ENCODE data around the gene SLC25A39. TPM values are rescaled to one million over a fixed set of nuclear protein-coding genes. Genes with fewer than 3 reads are reported as not detected.

SLC25A39 gene
- total and polyA plus RNA-seq, 2 of the 13 experiments (the other 11 are each of a cell fraction or from before 2014, with no cell fraction given): 144 to 151 TPM

DNA sequence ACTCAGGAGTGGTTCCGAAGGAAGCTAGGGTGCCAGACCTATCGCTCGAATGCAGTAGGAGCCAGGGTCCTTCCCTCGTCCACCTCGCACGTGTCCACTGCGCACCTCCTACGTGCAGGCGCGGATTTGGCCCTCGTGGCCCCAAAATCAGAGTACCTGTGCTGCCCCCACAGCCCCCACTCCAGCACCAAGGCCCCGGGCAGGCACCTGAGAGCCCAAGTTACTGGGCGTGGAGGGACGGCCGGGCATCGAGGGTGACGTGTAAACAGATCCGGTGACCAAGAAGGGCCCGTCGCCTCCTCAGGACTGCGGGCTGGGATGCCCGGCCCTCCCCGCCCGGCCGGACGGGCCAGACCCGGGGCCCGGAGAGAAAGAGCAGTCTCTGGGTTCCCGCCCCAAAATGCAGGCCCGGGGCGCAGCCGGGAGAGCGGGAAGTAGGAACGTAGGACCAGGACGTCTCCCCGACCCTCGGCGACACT, 492 bp downstream of the SLC25A39 start (continued):
- TF ChIP-seq, protein P1, sequence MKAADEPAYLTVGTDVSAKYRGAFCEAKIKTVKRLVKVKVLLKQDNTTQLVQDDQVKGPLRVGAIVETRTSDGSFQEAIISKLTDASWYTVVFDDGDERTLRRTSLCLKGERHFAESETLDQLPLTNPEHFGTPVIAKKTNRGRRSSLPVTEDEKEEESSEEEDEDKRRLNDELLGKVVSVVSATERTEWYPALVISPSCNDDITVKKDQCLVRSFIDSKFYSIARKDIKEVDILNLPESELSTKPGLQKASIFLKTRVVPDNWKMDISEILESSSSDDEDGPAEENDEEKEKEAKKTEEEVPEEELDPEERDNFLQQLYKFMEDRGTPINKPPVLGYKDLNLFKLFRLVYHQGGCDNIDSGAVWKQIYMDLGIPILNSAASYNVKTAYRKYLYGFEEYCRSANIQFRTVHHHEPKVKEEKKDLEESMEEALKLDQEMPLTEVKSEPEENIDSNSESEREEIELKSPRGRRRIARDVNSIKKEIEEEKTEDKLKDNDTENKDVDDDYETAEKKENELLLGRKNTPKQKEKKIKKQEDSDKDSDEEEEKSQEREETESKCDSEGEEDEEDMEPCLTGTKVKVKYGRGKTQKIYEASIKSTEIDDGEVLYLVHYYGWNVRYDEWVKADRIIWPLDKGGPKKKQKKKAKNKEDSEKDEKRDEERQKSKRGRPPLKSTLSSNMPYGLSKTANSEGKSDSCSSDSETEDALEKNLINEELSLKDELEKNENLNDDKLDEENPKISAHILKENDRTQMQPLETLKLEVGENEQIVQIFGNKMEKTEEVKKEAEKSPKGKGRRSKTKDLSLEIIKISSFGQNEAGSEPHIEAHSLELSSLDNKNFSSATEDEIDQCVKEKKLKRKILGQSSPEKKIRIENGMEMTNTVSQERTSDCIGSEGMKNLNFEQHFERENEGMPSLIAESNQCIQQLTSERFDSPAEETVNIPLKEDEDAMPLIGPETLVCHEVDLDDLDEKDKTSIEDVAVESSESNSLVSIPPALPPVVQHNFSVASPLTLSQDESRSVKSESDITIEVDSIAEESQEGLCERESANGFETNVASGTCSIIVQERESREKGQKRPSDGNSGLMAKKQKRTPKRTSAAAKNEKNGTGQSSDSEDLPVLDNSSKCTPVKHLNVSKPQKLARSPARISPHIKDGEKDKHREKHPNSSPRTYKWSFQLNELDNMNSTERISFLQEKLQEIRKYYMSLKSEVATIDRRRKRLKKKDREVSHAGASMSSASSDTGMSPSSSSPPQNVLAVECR (CRISPR knock-in tag; IDR thresholded peaks at IDR 0.05; ENCODE audit: borderline replicate concordance): no peak; the same call in 1 of the 2 replicates
- TF ChIP-seq SIX4 (CRISPR knock-in tag; IDR thresholded peaks at IDR 0.05) (no peak), NFATC3 (CRISPR knock-in tag; IDR thresholded peaks at IDR 0.05) (no peak), ZSCAN25 (CRISPR knock-in tag; IDR thresholded peaks at IDR 0.05) (no peak), NFKBIZ (CRISPR knock-in tag; IDR thresholded peaks at IDR 0.05) (no peak), ZNF460 (CRISPR knock-in tag; IDR thresholded peaks at IDR 0.05; ENCODE audit: borderline replicate concordance) (no peak), KDM6A (CRISPR knock-in tag; IDR thresholded peaks at IDR 0.05; ENCODE audit: low read depth) (no peak), KDM2A (CRISPR knock-in tag; IDR thresholded peaks at IDR 0.05; ENCODE audit: borderline replicate concordance, low read depth) (peak; percentile 17; the same call in 1 of the 2 replicates), ZNF225 (CRISPR knock-in tag; IDR thresholded peaks at IDR 0.05) (no peak; the same call in 1 of the 2 replicates), CEBPB (IDR thresholded peaks at IDR 0.05; ENCODE audit: borderline replicate concordance, low read depth, low read length) (no peak), ARID2 (CRISPR knock-in tag; IDR thresholded peaks at IDR 0.05; ENCODE audit: borderline replicate concordance) (no peak), ZMYM4 (CRISPR knock-in tag; IDR thresholded peaks at IDR 0.05) (0 out of 2 replicates have a peak, but pooled peaks have one; percentile 20)
- TF ChIP-seq, protein P2, sequence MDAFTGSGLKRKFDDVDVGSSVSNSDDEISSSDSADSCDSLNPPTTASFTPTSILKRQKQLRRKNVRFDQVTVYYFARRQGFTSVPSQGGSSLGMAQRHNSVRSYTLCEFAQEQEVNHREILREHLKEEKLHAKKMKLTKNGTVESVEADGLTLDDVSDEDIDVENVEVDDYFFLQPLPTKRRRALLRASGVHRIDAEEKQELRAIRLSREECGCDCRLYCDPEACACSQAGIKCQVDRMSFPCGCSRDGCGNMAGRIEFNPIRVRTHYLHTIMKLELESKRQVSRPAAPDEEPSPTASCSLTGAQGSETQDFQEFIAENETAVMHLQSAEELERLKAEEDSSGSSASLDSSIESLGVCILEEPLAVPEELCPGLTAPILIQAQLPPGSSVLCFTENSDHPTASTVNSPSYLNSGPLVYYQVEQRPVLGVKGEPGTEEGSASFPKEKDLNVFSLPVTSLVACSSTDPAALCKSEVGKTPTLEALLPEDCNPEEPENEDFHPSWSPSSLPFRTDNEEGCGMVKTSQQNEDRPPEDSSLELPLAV (CRISPR knock-in tag; conservative IDR thresholded peaks at IDR 0.05; ENCODE audit: low read depth): no peak
- TF ChIP-seq, protein P3, sequence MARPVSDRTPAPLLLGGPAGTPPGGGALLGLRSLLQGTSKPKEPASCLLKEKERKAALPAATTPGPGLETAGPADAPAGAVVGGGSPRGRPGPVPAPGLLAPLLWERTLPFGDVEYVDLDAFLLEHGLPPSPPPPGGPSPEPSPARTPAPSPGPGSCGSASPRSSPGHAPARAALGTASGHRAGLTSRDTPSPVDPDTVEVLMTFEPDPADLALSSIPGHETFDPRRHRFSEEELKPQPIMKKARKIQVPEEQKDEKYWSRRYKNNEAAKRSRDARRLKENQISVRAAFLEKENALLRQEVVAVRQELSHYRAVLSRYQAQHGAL (CRISPR knock-in tag; IDR thresholded peaks at IDR 0.05; ENCODE audit: not compliant biosample characterization): no peak
- TF ChIP-seq, protein P4, sequence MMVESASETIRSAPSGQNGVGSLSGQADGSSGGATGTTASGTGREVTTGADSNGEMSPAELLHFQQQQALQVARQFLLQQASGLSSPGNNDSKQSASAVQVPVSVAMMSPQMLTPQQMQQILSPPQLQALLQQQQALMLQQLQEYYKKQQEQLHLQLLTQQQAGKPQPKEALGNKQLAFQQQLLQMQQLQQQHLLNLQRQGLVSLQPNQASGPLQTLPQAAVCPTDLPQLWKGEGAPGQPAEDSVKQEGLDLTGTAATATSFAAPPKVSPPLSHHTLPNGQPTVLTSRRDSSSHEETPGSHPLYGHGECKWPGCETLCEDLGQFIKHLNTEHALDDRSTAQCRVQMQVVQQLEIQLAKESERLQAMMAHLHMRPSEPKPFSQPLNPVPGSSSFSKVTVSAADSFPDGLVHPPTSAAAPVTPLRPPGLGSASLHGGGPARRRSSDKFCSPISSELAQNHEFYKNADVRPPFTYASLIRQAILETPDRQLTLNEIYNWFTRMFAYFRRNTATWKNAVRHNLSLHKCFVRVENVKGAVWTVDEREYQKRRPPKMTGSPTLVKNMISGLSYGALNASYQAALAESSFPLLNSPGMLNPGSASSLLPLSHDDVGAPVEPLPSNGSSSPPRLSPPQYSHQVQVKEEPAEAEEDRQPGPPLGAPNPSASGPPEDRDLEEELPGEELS (CRISPR knock-in tag; IDR thresholded peaks at IDR 0.05): peak; percentile 10; the same call in 1 of the 2 replicates
- TF ChIP-seq, protein P5, sequence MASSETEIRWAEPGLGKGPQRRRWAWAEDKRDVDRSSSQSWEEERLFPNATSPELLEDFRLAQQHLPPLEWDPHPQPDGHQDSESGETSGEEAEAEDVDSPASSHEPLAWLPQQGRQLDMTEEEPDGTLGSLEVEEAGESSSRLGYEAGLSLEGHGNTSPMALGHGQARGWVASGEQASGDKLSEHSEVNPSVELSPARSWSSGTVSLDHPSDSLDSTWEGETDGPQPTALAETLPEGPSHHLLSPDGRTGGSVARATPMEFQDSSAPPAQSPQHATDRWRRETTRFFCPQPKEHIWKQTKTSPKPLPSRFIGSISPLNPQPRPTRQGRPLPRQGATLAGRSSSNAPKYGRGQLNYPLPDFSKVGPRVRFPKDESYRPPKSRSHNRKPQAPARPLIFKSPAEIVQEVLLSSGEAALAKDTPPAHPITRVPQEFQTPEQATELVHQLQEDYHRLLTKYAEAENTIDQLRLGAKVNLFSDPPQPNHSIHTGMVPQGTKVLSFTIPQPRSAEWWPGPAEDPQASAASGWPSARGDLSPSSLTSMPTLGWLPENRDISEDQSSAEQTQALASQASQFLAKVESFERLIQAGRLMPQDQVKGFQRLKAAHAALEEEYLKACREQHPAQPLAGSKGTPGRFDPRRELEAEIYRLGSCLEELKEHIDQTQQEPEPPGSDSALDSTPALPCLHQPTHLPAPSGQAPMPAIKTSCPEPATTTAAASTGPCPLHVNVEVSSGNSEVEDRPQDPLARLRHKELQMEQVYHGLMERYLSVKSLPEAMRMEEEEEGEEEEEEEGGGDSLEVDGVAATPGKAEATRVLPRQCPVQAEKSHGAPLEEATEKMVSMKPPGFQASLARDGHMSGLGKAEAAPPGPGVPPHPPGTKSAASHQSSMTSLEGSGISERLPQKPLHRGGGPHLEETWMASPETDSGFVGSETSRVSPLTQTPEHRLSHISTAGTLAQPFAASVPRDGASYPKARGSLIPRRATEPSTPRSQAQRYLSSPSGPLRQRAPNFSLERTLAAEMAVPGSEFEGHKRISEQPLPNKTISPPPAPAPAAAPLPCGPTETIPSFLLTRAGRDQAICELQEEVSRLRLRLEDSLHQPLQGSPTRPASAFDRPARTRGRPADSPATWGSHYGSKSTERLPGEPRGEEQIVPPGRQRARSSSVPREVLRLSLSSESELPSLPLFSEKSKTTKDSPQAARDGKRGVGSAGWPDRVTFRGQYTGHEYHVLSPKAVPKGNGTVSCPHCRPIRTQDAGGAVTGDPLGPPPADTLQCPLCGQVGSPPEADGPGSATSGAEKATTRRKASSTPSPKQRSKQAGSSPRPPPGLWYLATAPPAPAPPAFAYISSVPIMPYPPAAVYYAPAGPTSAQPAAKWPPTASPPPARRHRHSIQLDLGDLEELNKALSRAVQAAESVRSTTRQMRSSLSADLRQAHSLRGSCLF (CRISPR knock-in tag; IDR thresholded peaks at IDR 0.05; ENCODE audit: borderline replicate concordance): no peak
